ENCODE measurements around the gene RAPGEF6.
"Not testable (repeated sequence)": the region's sequence is repeated elsewhere in the genome, so short reads cannot be mapped to it uniquely, and the experiment has no call there.

RAPGEF6 gene, protein sequence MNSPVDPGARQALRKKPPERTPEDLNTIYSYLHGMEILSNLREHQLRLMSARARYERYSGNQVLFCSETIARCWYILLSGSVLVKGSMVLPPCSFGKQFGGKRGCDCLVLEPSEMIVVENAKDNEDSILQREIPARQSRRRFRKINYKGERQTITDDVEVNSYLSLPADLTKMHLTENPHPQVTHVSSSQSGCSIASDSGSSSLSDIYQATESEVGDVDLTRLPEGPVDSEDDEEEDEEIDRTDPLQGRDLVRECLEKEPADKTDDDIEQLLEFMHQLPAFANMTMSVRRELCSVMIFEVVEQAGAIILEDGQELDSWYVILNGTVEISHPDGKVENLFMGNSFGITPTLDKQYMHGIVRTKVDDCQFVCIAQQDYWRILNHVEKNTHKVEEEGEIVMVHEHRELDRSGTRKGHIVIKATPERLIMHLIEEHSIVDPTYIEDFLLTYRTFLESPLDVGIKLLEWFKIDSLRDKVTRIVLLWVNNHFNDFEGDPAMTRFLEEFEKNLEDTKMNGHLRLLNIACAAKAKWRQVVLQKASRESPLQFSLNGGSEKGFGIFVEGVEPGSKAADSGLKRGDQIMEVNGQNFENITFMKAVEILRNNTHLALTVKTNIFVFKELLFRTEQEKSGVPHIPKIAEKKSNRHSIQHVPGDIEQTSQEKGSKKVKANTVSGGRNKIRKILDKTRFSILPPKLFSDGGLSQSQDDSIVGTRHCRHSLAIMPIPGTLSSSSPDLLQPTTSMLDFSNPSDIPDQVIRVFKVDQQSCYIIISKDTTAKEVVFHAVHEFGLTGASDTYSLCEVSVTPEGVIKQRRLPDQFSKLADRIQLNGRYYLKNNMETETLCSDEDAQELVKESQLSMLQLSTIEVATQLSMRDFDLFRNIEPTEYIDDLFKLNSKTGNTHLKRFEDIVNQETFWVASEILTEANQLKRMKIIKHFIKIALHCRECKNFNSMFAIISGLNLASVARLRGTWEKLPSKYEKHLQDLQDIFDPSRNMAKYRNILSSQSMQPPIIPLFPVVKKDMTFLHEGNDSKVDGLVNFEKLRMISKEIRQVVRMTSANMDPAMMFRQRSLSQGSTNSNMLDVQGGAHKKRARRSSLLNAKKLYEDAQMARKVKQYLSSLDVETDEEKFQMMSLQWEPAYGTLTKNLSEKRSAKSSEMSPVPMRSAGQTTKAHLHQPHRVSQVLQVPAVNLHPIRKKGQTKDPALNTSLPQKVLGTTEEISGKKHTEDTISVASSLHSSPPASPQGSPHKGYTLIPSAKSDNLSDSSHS (N-terminal part only)

DNA sequence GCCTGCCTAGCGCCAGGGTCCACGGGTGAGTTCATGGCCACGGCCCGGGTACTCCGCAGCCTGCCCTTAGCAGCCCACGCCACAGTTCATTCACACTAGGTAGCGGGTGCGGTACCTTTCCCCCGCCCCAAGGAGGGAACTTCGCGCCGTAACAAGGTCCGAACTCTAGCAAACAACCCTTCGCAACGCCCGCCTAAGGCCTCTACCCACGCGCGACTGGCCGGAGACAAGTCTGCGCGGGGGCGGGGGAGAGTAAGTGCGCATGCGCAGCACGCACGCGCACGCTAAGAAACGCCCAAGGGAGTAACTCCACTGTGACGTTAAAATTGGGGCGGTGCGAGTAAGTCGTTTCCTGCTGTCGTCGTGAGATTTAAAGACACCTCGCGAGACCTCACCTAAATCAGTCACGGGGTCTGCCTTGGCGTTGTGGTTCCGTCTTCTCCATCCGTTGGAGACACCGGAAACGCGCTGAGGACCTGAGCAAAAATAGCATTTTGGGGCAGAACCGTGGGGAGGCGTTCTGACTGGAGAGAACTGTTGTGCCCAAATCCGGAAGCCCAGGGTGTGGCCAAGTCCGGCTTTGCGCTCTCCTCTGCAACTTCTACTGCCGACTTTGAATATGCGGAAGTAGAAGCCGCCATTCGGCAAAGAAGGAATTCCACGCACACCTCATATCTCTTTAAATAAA is at the start of gene RAPGEF6:
Gene RAPGEF6 (minus strand): TSS at position 234 of the 688 bp plus-strand sequence. CDS start 199 bp downstream, at position 35.
- peak; percentile 88 to 96 (median 94) for DNase-seq (ENCODE audit: low read depth in 3 of 3)

DNA sequence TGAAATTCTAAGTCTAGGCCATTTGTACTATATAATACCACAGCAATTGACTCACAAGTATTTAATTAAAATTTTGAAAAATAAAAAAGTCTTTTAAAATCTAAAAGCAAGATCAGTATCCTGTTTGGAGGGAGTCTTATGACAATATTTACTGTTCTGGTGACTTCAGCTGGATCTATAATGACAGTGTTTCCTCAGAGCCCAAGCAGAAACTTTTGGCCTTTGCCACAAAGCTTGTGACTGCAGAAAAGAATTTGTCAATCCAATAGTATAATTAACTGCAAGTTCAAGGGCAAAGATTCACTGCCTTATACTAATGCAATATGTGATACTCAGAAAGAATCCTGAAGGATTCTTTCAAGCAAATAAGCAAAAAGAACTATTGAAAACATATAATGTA is 49.6 kb upstream of the RAPGEF6 start:
- no peak for DNase-seq (ENCODE audit: low read depth in 3 of 3)

DNA sequence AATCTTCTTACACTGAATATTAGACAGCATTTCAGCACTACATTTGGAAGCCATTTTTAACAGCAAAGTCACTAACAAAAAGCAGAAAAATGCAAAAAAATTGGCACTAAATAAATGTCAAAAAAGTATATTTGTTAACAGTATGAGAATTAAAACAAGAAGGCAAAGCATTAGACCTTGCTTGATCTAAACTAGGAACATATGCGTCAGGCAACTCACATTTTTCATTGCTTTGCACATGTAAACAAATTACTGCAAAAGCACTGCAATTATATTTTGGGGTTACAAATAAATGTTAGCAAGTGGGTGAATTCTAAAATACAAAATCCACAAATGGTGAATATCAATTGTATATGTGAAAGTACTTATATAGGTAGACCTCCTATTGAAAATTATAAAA is 49.0 kb upstream of the RAPGEF6 start:
- no peak for DNase-seq (ENCODE audit: low read depth in 3 of 3)

DNA sequence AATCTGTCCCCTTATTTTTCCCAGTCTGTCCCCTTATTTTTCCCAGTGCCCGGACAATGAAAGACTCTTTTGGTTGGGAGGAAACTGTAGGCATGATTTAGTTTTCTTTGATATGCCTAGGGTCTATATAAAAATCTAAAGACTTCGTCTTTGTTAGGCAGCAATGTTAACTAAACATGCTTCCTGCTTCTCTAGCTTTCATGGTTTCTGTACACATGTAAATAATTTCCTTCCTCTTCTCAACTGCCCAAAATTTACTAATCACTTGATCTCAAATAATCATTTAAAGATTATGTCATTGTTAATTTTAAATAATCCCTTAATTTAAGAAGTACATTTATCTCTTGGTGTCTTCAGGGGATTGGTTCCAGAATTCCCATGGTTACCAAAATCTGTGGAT is 47.8 kb upstream of the RAPGEF6 start:
- no peak for DNase-seq (ENCODE audit: low read depth in 3 of 3)

DNA sequence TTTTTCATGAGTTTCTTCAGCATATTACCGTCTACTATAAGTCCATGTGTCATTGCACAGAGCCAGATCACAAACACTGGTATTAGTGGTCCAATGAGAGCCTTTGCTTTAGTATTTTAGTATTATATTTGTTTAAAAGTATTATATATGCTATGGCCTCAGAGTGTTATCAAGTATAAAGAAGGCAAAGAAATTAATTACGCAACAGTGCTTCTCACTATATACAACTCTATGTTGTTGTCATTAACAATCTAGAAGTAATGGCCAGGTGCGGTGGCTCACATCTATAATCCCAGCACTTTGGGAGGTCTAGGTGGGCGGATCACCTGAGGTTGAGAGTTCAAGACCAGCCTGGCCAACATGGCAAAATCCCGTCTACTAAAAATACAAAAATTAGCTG is 47.1 kb upstream of the RAPGEF6 start:
- no peak for DNase-seq (ENCODE audit: low read depth in 3 of 3)

DNA sequence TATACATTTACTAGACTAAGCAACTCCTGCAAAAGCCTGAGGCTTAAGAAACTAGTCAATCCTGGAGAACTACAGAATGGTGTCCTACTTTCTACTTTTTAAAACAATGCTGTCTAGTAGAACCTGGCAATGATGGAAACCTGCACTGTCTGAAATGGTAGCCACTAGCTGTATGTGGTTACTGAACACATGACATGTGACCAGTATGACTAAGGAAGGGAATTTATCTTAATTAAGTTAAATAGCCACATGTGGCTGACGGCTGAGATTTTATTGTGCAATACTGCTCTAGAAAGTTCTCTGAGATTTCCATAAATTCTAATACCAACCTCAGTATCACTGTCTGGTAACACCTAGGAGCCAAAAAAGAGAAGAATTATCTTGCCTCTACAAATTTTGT is 44.9 kb upstream of the RAPGEF6 start:
- no peak for DNase-seq (ENCODE audit: low read depth in 3 of 3)

DNA sequence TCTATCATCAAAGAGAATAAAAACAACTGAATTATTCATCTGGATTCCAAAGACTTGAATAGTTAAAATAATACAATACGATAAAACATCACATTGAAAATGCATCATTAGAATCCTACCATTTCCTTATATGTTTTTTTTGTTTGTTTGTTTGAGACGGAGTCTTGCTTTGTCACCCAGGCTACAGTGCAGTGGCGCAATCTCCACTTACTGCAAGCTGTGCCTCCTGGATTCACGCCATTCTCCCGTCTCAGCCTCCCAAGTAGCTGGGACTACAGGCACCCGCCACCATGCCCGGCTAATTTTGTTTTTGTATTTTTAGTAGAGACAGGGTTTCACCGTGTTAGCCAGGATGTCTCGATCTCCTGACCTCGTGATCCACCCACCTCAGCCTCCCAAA is 43.2 kb upstream of the RAPGEF6 start:
- DNase-seq (ENCODE audit: low read depth in 3 of 3): not testable (repeated sequence)

DNA sequence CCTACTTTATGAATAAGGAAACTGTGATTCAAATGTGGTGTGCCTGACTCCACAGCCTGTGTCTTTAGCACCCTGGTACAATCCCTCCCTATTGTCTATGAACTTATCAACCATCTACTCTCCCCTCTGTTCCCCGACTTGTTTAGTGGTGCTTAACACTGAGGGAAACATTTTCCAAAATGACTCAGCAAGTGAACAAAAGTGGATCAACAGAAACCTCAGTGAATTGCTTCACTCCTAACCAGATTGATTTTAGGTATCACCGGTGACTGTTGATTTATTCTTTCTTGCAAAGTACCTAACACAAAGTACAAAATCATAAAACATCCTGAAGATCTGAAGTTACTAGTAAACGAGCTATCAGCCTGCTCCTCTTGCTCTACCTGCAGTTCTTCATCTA is 42.1 kb upstream of the RAPGEF6 start:
- DNase-seq (ENCODE audit: low read depth in 3 of 3): no peak

DNA sequence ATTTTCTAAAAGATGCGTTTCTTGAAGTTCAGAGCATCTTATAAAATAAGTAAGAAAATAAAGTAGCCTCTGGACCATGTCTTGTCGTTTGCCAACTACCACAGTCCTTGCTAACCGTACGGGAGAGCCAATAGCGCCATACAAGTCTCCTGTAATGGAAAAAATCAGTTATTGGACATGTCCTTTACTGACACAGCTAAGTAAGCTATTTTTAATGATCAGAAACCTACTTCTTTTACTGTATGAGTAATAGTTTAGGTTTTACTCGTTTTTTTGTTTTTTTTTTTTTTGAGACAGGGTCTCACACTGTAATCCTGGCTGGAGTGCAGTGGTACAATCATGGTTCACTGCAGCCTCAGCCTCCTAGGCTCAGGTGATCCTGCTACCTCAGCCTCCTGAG is 37.7 kb upstream of the RAPGEF6 start:
- DNase-seq (ENCODE audit: low read depth in 3 of 3): no peak

DNA sequence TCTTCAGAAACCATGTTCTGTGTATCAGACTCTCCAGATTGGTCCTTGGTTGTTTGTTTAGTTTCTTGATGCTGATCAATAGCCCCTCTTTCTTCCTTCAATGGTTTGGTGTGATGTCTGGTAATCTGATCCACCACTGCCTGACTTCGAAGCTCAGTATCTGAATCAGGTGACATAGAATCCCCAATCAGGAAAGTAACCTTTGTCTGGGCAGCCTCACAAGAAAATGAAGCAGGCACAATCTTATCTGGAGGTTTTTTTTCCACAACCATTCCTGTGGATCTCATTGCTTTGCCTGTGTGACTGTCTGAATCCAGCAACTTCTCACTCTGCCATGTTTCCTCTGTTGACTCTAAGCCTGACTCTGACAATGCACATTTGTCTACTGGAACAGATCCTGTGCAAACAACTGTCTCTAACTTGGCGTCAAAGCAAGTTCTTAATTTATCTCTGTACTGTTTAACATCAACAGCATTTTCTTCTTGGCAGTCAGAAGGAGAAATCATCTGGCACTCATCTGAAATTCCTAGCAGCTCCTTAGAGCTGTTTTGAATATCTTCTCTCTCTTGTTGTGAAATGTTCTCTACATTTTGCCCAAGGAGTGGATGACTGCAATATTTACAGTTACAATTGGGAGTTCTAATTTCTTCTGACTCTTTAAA is 37.1 kb upstream of the RAPGEF6 start:
- DNase-seq (ENCODE audit: low read depth in 3 of 3): no peak

DNA sequence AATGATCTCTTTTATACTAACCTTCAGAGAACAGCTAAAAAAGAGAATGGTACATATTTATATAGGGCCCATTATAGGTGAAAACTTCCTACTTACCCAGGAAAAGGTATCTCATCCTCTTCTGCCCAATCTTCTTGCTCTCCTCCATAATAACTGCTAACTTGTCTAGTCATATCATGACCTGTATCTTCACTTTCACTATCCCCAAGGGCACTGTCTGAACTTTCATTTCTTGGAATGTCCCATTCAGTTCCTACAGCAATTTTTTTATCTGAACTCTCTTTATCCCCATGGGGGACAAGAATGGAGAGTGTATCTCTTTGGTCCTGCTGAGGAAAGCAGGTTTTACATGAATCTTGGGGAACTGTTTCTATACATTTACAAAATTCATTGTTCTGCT is 36.4 kb upstream of the RAPGEF6 start:
- no peak for DNase-seq (ENCODE audit: low read depth in 3 of 3)

DNA sequence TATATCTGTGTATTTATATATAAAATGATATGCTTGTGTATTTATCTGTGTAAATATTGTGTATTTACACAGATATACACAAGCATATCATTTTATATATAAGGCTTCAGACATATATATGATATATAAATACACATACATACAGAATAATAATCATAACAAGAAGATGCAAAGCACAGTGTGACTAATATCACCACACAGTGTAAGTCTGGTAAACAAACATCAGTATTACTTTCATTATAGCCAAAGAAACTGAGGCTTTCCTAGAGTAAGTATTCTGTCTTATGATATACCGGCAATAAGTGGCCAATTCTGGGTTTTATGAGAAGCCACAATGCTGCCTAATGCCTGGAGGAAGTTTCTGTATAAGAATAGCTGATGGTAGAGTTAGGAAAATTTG is 29.9 kb upstream of the RAPGEF6 start:
- no peak for DNase-seq (ENCODE audit: low read depth in 3 of 3)

DNA sequence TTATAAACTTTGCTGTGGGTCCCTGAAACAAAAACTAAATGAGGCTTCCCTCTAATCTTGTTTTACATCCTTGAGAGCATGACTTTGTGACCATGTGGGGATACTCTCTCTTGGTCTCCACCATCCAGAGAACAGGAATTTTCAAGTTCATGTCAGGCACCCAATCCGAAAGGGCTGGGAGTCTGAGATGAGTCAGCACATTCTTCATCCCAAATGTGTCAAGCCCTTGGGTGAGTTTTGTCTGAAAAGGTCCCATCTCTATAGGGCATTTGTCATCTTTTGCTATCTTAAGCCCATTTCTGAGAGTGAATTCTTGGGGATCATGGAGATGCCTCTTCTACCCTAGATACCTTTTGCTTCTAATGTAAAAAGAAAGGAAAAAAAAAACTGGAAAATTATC is 26.9 kb upstream of the RAPGEF6 start:
- DNase-seq (ENCODE audit: low read depth in 3 of 3): no peak

DNA sequence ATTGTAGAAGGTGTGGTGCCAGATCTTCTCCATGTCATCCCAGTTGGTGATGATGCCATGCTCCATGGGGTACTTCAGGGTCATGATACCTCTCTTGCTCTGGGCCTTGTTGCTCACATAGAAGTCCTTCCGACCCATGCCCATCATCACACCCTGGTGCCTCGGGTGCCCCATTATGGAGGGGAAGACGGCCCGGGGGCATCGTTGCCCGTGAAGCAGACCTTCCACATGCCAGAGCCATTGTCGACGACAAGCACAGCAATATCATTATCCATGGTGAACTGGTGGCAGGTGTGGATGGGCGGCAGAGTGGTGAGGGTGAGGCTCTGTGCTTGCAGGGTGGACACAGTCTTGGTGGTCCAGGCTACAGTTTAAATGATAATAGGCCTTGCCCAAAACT is 24.8 kb upstream of the RAPGEF6 start:
- no peak for DNase-seq (ENCODE audit: low read depth in 3 of 3)

DNA sequence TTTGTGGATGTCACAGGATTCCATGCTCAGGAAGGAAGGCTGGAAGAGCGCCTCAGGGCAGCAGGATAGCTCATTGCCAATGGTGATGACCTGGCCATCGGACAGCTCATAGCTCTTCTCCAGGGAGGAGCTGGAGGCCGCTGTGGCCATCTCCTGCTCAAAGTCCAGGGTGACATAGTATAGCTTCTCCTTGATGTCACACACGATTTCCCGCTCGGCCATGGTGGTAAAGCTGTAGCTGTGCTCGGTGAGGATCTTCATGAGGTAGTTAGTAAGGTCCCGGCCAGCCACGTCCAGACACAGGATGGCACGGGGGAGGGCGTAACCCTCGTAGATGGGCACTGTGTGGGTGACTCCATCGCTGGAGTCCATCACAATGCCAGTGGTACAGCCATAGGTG is 24.3 kb upstream of the RAPGEF6 start:
- no peak for DNase-seq (ENCODE audit: low read depth in 3 of 3)

DNA sequence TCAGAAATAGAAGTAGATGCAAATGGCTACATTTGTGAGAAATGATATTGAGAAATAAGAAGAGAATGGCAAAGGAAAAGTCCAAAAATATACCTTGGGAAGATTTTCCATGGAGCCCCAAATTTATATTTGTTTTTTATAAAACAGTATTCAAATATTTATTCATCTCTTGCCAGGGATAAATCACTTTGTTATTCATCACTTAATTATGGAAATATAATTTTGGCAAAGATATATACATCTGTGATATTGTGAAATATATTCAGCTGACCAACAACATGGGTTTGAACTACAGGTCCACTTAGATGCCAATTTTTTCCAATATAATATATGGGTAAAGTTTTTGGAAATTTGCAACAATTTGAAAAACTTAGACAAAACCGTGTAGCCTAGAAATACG is 19.7 kb upstream of the RAPGEF6 start:
- no peak for DNase-seq (ENCODE audit: low read depth in 3 of 3)

DNA sequence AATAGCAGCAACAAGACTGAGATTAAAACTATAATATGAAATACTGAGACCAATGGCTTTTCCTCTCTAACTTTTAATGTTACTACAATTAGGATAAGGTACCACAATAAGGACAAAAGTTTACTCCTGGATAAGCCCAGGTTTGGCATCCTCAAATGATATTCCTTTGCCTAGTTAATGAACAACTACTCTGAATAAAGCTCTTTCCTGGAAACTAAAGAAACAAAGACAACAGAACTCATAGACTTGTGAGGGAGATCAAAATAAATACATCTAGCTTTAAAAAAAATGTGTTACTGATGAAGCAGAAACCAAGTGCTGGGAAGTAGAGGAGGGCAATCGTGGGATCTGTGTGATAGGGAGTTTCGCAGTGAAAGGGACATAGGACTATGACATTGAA is 19.3 kb upstream of the RAPGEF6 start:
- DNase-seq (ENCODE audit: low read depth in 3 of 3): no peak

DNA sequence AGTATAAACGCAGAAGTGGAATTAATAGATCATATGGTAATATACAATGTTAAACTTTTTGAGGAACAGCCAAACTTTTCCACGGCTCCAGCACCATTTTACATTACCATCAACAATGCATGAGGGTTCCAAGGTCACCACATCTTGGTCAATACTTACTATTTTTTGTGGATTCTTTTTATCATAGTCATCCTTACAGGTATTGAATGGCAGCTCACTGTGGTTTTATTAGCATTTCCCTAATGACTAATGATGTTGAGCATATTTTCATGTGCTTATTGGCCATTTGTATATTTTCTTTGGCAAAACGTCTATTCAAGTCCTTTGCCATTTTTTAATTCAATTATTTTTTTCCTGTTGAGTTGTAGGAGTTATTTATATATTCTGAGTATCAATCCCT is 14.1 kb upstream of the RAPGEF6 start:
- DNase-seq (ENCODE audit: low read depth in 3 of 3): no peak

DNA sequence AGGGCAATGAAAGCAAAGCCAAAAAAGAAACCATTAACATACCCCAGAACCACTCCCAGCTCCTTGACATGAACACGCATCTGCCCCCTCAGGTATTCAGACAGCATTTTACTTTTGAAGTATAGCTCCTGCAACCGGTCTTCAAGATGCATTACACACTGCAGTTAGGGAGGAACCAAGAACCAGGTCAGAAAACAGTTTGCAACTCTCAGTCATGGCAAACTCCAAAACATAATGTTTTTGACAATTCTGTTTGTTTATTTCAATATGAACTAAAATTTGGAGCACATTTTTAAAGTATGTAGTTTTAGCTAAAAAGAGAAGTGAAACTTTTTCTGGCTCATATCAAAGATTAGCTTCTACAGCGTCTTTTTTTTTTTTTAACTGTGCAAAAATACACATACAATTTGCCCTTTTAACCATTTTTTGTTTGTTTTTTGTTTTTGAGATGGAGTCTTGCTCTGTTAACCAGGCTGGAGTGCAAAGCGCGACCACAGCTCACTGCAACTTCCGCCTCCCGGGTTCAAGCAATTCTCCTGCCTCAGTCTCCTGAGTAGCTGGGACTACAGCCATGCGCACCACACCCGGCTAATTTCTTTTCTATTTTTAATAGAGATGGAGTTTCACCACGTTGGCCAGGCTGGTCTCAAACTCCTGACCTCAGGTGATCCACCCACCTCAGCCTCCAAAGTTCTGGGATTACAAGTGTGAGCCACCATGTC is 12.2 kb upstream of the RAPGEF6 start:
- DNase-seq (ENCODE audit: low read depth in 3 of 3): no peak

DNA sequence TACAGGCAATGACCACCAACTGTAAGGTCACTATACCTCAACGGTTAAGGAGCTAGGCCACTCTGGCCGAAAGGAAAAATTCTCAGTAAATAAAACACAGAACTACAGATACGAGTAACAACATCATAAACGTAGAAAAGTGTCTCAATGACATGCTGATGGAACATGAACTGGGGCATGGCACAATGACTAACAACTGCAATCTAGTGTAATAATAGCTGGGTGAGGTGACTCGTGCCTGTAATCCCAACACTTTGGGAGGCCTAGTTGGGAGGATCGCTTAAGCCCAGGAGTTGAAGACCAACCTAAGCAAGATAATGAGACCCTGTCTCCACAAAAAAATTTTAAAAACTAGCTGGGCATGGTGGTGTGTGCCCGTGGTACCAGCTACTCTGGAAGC is 9.8 kb upstream of the RAPGEF6 start:
- no peak for DNase-seq (ENCODE audit: low read depth in 3 of 3)
